Globus pallidus (tissue), 1 donor: ENCODE data around the gene OR6B2.

Experiments
- DNase-seq: peaks from one replicate; pipeline ENCODE4 v3.0.0-alpha.2; 2015; ENCODE audit warnings: low spot score

OR6B2 gene

DNA sequence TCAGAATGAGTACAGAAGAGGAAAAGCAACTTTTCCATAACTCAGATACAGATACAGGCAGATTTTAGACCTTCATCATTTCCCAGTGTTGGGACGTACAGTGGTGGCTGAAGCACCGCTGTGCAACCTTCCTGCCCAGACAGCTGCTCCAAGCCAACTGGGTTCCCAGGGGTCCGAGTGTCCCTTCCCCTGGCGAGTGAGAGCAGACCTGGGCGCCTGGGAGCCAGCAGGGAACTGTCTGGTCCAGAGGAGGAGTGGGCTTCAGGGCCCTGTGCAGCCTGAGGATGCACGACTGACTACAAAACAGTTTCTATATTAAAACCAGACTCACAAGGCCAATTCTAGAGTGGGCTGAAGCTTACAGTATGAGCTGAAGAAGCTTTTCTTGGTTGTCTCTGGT, 11.1 kb upstream of the OR6B2 start:
- no peak for DNase-seq

DNA sequence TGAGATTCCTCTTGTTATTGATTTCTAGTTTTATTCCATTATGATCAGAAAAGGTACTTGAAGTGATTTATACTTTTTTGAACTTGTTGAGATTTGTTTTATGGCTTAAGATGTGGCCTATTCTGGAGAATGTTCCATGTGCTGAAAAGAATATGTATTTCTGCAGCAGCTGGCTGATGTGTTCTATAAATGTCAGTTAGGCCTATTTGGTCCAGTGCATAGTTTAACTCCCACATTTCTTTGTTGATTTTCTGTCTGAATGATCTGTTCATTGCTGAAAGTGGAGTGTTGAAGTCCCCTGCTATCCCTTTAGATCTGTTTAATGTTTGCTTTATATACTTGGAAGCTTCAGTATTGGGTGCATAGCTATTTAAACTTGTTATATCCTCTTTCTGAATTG, 7.1 kb upstream of the OR6B2 start:
- DNase-seq: no peak

DNA sequence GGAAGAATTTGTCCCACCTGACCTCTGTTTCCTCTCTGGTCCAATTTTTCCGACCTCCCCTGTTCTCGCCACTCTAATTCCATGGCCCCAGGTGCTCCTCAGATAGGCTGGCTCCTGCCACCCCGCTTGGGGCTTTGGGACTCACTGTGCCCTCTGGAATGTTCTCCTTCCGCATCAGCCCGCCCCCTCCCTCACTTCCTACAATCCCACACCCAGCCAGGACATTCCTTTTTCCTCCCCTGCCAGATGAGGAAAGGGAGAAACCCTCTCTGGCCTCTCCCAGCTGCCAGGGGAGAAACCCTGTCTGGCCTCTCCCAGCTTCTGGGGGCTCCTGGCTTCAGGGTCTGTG, 3.1 kb upstream of the OR6B2 start:
- no peak for DNase-seq

DNA sequence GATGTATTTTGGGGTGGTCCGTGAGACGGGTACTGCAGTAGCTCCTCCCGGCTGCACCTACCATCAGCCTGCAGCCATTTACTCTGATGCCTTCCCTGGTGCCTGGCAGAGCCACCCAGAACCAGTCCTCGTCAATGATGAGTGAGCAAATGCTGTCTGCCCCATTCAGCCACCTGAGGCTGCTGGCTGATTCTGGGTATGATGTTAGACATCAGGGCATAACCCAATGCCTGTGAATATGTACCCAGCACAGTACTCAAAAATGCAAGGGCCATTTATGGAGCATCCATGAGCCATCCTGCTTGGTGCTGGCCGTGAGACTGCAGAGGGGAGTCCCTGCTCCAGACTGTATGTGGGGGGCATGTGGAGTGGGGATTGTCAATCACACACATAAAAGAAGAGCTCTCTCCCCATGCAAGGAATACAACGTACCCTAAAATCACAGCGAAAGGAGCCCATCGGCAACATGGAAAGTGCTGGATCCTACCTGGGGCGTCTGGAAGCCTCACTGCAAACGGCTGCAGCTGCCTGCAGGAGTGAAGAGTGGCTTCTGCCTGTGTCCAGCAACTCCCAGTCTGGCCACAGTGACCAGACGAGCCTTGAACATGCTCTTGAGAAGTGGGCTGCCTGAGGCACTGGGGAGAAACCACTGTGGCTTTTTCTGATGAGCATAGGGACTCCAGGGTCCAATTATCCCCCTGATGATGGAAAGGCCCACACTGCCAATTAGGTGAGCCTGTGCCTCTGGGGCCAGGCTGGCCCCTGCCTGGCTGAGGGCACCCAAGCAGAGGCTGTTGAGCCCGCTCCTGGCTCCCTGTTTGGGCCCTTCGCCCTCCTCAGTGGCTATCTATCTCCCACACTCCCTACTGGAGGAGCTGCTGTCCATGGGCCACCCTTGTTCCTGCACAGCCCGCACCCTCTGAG, 2.4 kb upstream of the OR6B2 start:
- no peak for DNase-seq

DNA sequence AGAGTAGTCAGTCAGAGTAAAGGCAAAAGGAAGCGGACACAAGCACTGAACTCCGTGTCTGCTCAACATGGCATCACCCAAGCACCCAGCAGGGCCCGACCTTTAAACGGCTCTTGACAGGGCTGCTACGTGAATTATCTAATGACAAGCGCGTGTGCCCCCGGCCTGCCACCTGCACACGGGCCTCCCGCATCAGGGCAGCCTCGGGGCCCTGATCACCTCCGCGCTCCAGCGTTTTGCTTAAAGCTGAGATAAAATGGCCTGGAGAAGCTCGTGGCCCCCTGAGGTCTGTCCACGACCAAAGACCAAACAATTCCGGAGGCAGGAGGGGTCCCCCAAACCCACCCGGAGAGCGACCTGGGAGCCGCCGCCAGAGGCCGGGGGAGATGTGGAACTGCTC, 5.5 kb downstream of the OR6B2 start:
- DNase-seq: no peak

DNA sequence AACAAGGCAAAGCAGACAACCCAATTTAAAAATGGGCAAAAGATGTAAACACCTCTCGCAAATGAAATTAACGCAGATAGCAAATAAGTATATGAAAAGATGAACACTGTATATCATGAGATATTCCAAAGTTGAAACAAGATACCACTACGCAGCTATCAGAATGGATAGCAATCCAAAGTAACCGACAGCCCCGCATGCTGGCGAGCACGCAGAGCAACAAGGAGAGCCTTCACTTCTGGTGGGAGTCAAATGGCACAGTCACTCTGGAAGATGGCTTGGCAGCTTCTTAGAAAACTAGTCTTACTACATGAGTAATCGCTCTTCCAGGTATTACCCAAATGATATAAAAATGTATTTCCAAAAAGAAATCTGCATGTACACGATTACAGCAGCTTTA, 6.4 kb downstream of the OR6B2 start:
- no peak for DNase-seq

DNA sequence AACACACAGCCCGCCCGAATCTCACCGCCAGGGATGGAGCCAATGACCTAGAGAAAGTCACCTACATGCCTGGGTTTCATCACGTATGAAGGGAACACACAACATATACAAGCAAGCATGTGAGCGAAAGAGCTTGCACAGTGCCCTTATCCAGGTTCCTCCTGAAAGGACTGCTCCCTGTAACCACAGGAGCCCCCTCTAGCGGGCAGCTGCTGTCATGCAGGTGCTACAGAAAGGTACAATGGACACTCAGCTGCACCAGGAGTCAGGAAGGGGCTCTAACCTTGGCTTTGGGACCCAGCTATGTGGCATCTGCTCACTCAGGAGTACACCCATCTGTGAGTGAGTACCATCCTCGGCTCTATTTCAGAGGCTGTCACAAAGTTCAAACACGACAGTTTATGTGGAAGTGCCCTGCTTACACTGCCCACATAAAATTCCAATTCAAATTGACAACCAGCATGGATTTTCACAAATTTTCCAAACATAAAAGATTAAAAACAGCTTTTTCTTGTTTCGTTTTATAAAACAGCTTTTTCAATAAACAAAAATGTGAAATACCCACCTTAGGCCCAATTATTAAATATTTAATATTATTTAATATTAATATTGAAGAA, 8.6 kb downstream of the OR6B2 start:
- DNase-seq: peak; percentile 16

DNA sequence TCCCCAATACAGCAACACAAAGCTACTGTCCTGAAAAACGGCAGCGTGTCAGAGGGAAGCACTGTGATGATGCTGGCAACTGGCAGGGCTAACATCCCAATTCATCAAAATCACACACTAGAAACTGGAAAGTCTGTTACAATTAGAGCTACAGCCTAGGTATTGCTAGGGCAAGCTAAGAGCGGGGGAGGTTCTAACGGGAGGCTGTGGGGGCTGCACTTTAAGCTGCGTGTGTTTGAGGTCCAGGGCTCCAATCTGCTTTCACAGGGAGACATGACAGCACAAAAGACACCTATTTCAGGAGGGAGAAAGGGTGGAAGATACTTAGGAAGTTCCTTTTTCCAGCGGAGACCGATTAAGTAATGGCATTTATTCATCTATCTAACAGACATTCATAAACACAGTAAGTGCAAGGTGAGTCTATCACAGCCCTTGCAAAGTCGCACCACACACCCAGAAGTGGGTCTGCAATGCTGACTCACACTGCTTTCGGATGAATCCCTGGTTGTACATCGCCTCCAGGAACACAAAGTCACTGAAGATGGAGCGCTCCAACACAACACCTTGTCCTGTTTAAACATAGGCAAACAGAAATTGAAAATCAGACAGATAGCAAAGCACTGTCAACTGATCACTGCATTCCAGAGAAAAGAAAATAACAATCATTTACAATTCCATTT, 12.0 kb downstream of the OR6B2 start:
- DNase-seq: no peak

DNA sequence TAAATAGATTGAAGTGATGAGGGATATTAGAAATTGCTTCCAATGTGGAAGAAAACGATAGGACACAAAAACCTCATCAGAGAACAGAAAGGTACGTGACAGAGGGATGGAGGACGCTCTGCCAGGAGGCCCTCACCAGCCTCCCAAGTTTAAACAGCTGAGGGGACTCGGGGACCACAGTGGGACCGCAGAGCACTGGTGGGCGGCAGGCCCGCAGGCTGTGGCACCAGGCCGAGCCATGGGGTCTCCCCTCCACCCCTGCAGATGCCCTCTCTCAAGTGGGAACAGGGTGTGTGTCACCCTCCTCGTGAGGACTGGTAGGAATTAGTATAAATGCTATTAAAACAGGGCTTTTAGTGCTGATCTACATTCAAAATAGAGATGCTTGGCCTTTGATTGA, 15.9 kb downstream of the OR6B2 start:
- no peak for DNase-seq

DNA sequence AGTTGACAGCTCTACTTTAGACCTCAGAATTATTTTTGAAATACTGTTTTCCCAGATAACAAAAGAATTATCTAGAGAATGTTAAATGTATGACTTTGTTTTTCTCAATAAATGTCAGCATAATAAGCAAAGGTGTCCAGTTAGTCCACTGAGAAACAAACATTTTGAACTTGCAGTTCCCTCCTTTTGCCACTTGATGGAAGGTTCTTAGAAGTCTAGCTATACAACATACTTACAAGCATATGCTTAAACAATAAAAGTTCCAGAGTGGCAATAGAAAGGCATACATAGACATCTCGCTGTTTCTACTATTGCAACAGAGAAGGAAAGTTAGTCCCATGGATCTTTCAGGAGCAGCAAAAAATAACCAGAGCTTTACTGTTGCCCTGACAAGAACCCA, 16.9 kb downstream of the OR6B2 start:
- DNase-seq: no peak

DNA sequence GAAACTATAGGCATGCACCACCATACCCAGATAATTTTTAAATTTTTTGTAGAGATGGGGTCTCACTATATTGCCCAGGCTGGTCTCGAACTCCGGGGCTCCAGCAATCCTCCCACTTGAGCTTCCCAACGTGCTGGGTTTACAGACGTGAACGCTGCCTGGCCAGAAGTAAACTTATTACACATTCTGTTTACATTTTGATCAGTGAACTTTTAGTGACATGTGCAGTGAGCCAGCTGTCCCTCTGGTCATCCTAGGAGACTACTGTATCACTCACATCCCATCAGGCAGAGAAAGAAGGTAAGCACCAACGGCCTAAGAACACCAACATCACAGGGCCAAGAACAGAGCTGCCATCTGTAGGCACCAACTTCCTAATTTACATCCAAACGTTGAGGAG, 27.2 kb downstream of the OR6B2 start:
- DNase-seq: no peak

DNA sequence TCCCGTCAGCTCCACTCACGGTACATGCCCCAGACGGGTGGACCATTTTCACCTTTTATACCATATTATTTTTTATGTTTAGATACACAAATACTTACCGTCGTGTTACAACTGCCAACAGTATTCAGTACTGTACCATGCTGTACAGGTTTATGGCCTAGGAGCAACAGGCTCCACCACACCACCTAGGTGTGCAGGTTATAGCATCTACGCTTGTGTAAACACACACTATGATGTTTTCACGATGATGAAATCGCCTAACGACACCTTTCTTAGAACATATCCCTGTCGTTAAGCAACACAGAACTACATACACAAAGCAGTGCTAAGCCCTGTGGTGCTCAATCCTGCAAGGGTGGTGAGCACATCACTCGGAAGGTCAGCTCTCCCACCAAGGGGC, 29.6 kb downstream of the OR6B2 start:
- no peak for DNase-seq

DNA sequence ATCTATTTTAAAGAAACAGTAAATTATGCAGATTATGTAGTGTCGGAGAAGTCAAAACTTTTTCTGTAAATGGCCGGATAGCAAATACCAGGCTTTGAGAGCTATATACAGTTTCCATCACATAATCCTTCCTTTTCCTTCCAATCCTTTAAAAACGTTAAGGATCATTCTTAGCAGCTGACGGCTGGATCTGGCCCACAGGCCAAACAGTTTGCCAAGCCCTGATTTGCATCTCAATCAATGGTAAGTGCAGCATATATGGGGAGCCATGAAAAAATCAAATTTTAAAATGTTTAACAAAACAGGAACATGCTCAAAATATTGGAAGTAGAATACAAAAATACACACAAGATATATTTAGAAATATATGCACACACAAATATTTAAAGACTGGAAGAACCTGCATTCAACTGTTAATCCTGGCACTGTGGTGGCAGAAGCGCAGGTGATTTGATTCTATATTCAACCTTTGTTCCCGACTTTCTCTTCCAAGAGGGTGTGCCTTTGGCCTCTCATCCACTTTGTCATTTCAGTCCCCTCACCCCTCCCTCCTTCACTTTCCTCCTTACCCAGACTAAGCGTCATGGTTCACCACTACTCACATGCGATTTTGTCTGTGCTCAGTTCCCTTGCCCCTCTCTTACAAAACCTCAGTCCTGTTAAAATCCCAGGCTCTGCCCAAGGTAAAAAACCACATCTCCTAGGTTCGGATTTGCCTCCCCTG, 32.4 kb downstream of the OR6B2 start:
- no peak for DNase-seq

DNA sequence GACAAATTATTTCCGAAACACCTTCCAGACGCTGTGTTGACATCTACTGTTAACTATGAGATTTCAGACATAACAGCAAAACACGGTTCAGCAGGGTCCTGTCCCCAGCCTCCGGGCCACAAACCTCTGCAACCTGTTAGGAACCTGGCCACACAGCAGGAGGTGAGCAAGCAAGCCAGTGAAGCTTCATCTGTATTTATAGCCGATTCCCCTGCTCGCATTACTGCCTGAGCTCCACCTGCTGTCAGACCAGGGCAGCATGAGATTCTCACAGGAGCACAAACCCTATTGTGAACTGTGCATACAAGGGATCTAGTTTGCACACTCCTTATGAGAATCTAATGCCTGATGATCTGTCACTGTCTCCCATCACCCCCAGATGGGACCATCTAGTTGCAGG, 36.1 kb downstream of the OR6B2 start:
- DNase-seq: no peak

DNA sequence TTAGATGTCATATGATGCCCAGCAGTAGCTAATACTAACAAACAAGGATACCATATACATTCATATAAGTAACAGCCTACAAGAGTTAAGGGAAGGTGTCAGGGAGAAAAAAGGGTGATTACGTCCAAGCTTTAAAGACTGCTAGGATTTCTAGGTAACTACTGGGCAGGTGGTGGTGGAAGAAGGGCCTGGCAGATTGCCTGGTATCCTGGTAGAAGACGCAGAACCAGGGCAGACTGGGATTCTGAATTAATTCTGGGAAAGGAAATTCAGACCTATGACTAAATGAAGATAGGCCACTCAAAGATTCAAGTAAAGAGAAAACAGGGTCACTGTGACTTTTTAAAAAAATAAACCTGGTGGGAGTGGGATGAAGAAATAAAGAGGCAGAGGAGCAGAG, 36.9 kb downstream of the OR6B2 start:
- no peak for DNase-seq

DNA sequence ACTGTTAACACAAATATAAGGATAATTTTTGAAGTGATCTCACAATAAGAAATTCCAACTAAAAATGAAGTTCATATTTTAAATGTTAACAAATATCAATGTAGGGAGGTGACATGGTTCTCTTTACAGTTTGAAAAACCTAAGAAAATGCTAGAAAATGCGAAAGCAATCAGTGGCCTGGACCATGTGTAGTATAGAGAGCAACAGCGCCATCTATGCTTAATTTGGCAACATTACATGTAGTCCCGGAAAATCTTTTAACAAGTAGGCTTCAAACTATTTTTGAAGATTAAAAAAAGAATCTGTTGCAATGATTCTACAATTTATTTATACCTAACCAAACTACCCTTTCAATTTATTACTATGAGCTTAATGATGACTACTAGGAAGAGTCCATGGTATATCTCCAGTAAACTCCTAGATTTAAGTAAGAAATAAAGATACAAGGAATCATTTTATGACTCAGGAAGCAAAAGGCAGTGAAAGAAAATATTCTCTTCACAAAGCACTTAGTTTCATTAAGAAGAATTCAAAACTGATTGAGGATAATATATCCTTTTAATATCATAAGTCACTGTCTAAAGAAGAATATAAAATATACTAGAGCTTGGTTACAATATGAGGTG, 38.4 kb downstream of the OR6B2 start:
- peak; percentile 82 for DNase-seq

DNA sequence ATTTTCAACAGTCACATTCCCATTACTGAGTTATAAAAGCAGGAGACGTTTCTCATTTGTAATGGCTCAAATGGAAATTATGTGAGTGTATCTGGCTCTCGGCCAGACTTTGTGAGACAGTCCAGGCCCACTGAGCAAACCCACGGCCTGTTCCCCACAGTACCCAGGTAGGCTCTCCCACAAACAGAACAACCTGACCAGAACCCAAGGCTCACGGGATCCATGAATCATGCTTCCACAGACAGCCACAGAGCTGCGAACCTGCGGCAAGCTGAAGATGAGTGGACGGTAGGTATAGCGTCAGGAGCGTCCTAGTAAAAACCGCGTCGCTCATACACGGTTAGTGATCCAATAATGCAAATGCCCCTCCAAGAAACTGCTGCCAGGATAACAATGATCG, 39.3 kb downstream of the OR6B2 start:
- DNase-seq: no peak

DNA sequence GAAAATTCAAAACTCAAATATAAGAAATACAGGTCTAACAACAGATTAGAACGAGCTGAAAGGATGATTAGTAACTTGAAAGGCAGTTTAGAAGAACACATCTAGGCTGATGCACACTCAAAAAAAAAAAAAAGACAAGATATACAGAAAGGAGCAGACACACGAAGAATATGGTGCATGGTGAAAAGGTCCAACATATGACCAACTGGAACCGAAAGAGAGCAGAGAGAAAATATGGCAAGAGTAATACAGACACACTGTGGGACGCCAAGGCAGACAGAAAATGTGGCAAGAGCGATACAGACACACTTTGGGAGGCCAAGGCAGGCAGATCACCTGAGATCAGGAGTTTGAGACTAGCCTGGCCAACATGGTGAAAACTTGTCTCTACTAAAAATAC, 44.9 kb downstream of the OR6B2 start:
- no peak for DNase-seq

DNA sequence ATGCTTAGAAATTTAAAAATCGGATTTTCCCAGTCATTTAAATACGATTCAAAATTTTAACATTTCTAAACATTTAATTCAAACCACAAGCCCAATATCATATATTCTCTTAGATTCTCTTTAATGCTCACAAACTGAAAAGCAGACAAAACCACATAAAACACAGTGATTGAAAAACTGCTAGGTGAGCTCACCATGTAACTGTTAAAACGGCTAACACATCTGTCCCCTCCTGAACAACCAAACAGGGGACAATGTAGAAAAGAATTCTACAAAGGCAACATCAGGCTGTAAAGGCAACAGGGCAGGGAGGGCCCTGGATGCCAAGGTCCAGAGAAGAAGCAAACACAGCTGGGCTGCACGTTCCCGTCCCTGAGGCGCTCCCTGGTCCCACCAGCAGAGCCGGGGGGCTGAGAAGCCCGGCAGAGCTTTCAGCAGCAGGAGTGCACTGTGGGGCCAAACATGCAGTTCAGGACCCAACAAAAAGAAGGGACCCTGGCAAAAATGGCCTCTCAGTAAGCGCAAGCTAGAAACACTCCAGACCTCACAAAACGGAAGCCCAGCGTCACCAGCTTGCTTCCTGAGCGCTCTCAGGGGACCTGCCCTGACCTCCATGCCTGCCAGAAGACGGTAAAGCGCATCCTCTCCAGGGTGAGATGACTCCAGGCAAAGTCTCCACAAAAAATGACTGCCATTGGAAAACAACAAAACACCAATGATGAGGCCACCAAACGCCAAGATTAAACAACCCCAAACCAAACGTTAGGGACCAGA, 45.6 kb downstream of the OR6B2 start:
- no peak for DNase-seq

DNA sequence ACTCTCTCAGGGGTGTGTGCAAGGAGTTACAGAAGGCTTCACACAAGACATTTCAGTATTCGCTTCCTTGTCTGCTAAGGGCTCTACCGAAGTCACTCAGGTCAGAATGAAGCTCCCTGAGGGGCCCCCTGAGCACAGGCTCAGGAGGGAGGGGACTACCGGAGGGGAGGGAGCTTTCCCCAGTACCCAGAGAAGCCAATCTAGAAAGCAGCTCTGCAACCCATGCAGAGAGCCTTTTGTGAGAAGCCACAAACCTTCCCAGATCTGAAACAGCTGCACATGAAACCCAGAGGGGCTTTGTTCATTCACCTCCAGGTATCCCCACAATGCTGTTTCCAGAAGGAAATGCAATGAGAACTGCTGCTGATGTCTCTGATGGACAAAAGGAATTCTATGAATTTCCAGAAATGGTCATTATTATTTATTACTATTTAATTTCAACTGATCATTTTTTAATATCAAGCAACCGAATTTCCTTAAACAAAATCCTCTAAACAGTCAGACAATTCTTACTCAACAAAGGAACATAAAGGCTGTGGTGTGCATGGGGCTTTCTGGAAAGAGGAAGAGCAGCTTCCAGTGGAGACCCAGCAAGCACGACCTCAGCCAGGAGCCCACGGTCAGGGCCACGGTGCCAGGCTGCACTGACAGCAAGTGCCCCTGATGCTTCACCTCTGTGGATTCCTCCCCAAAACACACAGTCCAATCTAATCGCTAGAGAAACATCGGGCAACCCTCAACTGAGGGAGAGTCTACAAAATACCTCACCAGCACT, 47.0 kb downstream of the OR6B2 start:
- no peak for DNase-seq
